ENCODE results near the gene MIS18A. TPM values are rescaled to one million over a fixed set of nuclear protein-coding genes. Genes with fewer than 3 reads are reported as not detected.
"Not testable (repeated sequence)": the region's sequence is repeated elsewhere in the genome, so short reads cannot be mapped to it uniquely, and the experiment has no call there.

MIS18A gene
- total and polyA plus RNA-seq, 3 donors from 2014 or later: 27.8 to 34.4 (median 32.6) TPM

DNA sequence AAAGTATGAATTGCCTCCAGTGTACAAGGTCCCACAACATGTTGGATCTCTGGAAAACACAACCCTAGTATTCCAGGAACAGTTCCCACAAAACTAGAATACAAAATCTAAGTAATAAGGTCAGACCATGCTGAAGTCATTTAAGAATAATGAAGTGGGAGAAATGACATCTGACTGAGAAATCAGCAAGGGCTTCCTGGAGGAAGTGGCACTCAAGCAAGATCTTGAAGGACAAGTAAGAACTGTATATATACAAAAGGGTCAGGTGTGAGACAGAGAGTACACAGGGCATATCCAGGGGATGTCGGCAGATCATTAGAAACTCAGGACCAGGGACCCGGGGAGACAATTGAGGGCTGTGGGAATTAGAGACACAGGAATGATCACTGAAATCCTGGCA lies 18.7 kb downstream of the MIS18A start:
- H3K36me3 ChIP-seq (ENCODE audit: low read depth, missing control alignments): no peaks in the 10 kb centered on the region
- no peak overlapping the region for H3K4me3 ChIP-seq
- H3K4me1 ChIP-seq: no peaks in the 10 kb centered on the region
- DNase-seq: no peak
- H3K27ac ChIP-seq: no peak overlapping the region
- intact Hi-C loops (cut with DNase I; ENCODE audit: low total_unique reads): loop anchor here (10.0 kb wide), 1 partner anchor 485 kb away; no protein-coding TSS in a partner anchor
- H3K27me3 ChIP-seq: no peaks in the 10 kb centered on the region
- H3K9me3 ChIP-seq: no peaks in the 10 kb centered on the region
- TF ChIP-seq, protein P1, sequence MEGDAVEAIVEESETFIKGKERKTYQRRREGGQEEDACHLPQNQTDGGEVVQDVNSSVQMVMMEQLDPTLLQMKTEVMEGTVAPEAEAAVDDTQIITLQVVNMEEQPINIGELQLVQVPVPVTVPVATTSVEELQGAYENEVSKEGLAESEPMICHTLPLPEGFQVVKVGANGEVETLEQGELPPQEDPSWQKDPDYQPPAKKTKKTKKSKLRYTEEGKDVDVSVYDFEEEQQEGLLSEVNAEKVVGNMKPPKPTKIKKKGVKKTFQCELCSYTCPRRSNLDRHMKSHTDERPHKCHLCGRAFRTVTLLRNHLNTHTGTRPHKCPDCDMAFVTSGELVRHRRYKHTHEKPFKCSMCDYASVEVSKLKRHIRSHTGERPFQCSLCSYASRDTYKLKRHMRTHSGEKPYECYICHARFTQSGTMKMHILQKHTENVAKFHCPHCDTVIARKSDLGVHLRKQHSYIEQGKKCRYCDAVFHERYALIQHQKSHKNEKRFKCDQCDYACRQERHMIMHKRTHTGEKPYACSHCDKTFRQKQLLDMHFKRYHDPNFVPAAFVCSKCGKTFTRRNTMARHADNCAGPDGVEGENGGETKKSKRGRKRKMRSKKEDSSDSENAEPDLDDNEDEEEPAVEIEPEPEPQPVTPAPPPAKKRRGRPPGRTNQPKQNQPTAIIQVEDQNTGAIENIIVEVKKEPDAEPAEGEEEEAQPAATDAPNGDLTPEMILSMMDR (IDR thresholded peaks at IDR 0.05): no peak
- no peak for TF ChIP-seq POLR2A (IDR thresholded peaks at IDR 0.05)
- 91 to 100% methylated on average over 2 of the region's 2 CpGs for WGBS, 2 donors

DNA sequence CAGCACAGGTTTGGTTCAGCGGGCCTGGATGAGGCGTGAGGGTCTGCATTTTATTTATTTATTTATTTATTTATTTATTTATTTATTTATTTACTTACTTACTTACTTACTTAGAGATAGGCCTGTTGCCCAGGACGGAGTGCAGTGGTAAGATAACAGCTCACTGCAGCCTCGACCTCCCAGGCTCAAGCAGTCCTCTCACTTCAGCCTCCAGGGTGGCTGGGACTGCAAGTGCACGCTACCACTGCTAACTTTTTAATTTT lies 20.1 kb downstream of the MIS18A start:
- WGBS, 2 donors: 90 to 94% methylated on average over 5 of the region's 5 CpGs
- not testable (repeated sequence) for H3K4me3 ChIP-seq; H3K27me3 ChIP-seq; DNase-seq; H3K4me1 ChIP-seq; H3K9me3 ChIP-seq; H3K27ac ChIP-seq; H3K36me3 ChIP-seq (ENCODE audit: low read depth, missing control alignments)
- intact Hi-C loops (cut with DNase I; ENCODE audit: low total_unique reads): loop anchor here (10.0 kb wide), 1 partner anchor 394 kb away; no protein-coding TSS in a partner anchor

DNA sequence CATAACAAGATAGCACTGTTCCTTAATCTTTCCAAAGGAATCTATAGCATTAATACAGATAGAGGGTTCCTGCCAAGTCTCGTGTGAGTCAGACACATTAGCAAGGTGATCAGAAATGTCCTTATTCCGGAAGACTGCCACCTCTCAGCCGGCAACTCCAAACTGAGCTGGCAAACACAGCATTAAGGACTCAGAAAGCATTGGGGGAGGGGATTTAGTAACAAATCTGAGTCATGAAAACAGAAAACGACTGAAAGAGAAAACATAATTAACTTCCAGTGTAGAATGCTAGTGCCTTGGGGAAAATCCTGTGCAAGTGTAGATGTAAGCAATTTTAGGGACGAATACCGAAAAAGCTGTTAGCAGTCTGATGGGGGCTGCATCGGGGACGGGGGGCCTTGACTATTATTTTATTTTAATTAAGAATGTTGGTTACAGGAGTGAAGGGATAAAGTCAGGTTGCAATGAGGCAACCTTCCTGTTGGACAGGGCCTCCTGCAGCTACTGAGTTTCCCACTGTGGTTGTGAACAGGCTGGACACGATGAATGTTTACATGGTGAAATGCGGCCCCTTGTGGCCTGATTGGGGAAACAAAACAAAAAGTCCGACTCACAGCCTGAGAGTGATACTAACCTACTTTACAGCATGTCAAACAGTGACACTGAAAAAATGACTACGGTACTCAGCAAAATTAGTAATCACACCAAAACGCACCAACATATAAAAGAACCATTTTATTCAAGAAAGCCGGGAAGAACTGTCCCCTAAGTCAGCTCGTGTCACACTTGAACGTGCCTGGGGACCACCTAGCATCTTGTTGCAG lies 20.7 kb downstream of the MIS18A start:
- DNase-seq: peak; percentile 87
- H3K36me3 ChIP-seq (ENCODE audit: low read depth, missing control alignments): no peaks in the 10 kb centered on the region
- TF ChIP-seq, protein P1 (IDR thresholded peaks at IDR 0.05): peak; percentile 62 to 86 (median 71)
- no peak for TF ChIP-seq POLR2A (IDR thresholded peaks at IDR 0.05)
- H3K4me1 ChIP-seq: no peaks in the 10 kb centered on the region
- no peak overlapping the region for H3K4me3 ChIP-seq
- H3K9me3 ChIP-seq: no peaks in the 10 kb centered on the region
- 50 to 63% methylated on average over 14 to 16 of the region's 16 CpGs for WGBS, 2 donors
- H3K27me3 ChIP-seq: no peaks in the 10 kb centered on the region
- no peak overlapping the region for H3K27ac ChIP-seq
- intact Hi-C loops (cut with DNase I; ENCODE audit: low total_unique reads): loop anchor here (10.0 kb wide), 1 partner anchor 393 kb away; no protein-coding TSS in a partner anchor

DNA sequence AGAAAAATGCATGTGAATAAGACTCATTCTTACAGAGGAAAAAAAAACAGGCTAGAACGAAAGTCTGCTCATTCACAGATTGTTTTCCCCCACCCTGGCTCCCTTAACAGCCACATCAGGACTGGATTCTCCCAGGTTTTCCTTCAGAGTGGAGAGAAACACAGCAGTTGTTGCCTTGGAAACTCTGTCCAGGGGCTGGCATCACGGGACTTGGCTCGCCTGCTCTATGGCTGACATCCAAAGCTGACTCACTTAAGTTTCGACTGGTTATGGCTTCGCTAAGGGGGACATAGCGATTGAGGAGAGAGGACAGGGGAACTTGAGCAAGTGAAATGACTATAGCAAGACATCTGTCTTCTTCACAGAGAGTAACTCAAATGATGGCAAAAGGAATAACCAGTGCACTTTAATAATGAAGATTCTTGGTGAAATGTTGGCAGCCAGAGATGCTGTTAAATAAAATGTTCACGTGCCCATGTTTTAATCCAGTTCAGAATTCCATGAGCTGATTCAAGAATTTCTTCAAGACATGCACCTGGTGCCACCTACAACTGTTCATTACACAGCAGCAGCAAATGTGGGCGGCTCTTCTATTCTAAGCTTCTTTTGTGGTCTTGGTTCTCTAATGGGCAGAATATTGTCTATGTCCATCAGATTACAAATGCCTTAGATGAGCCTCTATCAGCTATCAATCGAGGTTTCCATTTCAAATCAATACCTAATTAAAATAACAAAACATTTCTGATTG lies 21.8 kb downstream of the MIS18A start:
- Histone ChIP-seq H3K4me1 (no peaks in the 10 kb centered on the region), H3K4me3 (no peak overlapping the region), H3K9me3 (no peaks in the 10 kb centered on the region), H3K27ac (no peak overlapping the region), H3K27me3 (no peaks in the 10 kb centered on the region), H3K36me3 (ENCODE audit: low read depth, missing control alignments) (no peaks in the 10 kb centered on the region)
- intact Hi-C loops (cut with DNase I; ENCODE audit: low total_unique reads): loop anchor here (10.0 kb wide), 1 partner anchor 392 kb away; no protein-coding TSS in a partner anchor
- no peak for TF ChIP-seq POLR2A (IDR thresholded peaks at IDR 0.05)
- TF ChIP-seq, protein P1 (IDR thresholded peaks at IDR 0.05): no peak
- WGBS, 2 donors: 42 to 55% methylated on average over 9 of the region's 9 CpGs
- DNase-seq: peak; percentile 83

DNA sequence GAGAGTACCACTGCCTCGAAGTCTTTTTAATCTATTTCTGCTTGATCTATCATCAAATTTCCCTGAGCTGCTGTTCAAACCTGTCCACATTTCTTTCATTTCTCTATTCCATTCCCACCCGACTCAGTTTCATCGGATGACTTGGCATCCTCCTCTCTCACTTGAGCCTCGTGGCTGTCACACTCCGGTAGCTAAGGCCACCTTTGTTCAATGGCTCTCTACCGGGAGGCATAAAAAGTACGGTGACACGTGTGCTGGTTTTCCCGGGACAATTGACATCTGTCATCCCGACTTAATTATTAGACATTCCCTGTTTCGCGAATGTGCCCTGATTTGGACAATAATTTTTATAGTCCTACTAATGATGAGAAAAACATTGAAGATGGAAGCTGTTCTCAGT lies 22.6 kb downstream of the MIS18A start:
- intact Hi-C loops (cut with DNase I; ENCODE audit: low total_unique reads): loop anchor here (10.0 kb wide), 1 partner anchor 391 kb away; no protein-coding TSS in a partner anchor
- no peak overlapping the region for H3K27ac ChIP-seq
- 85 to 87% methylated on average over 12 of the region's 12 CpGs for WGBS, 2 donors

More for the DNA sequence above, 22.6 kb downstream of the MIS18A start:
- Histone ChIP-seq H3K27me3 (no peaks in the 10 kb centered on the region), H3K4me3 (no peak overlapping the region), H3K36me3 (ENCODE audit: low read depth, missing control alignments) (no peaks in the 10 kb centered on the region), H3K9me3 (no peaks in the 10 kb centered on the region), H3K4me1 (no peaks in the 10 kb centered on the region)
- no peak for TF ChIP-seq POLR2A (IDR thresholded peaks at IDR 0.05)
- TF ChIP-seq, protein P1 (IDR thresholded peaks at IDR 0.05): no peak
- DNase-seq: no peak

All from testis (tissue), 3 donors.